ENCODE data around the gene RCSD1. TPM values are rescaled to one million over a fixed set of nuclear protein-coding genes. Genes with fewer than 3 reads are reported as not detected.

The RCSD1 gene
- total RNA-seq, 2 experiments from 2014 or later = 131 to 133 TPM

GRCh38 chr1:167625040-167625823 is 4.8 kb upstream of the RCSD1 start:
- Mint-ChIP-seq H3K27me3 (no peaks in the 10 kb centered on the region), H3K36me3 (peaks cover 20% of the 10 kb centered on the region), H3K4me1 (peaks cover 55% of the 10 kb centered on the region), H3K27ac (peak overlapping the region; percentile 26), H3K9me3 (peaks cover 6% of the 10 kb centered on the region), H3K4me3 (no peak overlapping the region)
- no peak for ATAC-seq (ENCODE audit: low read depth)
- no peak for DNase-seq
- POLR2A ChIA-PET = interaction anchor here (7.4 kb wide), 1 partner anchor 8 kb away, joined by 92 read pairs; no protein-coding TSS in a partner anchor

- peak; percentile 12 for ATAC-seq (ENCODE audit: low read depth)
These were observed 2.5 kb upstream of the RCSD1 start for GRCh38 chr1:167627615-167627864.

DNA sequence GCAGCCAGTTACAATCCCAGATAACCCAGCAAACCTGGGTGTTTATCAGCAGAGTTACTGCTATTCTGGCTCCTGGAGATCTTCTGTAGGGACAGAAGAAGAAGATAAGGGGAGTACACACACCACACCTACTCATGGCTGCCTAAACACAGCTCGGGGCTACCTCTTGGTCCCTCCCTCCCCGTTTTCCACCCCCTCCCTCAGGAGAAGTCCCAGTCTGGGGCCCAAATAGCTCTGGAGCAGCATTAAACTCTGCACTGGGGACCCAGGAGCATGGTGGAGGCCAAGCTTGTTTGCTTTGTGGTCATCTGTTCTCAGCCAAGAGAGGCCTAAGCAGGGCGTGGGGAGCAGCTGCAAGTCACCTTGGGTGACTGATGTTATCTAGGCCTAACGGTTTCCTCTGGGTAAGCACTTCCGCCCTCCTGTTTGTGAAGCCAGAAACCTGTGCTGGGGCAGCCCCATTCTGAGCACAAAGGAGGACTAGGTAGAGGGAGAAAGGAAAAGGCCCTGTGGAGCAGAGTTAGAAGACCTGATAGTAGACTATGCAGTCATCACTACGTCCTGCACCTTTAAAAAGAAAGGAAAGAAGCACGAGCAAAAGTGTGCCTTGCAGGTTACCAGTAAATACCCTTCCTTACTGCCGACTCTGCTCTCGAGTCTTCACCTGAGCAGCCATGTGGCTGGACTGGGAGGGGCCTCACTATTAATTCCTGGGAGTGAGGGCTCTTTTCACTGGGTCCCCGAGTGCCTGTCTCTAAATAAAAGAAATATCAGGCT is 2.0 kb upstream of the RCSD1 start:
- Mint-ChIP-seq H3K4me1 (peaks cover 48% of the 10 kb centered on the region), H3K36me3 (peaks cover 33% of the 10 kb centered on the region)

More at GRCh38 chr1:167627615-167627864, 2.5 kb upstream of the RCSD1 start:
- no peak for DNase-seq
- POLR2A ChIA-PET = interaction anchor here (0.8 to 8.0 kb wide), 6 partner anchors 10 to 407 kb away, joined by 3 to 92 read pairs (median 6); partner anchors contain the start of gene POU2F1
- peaks cover 48% of the 10 kb centered on the region for H3K4me1 Mint-ChIP-seq
- peaks cover 30% of the 10 kb centered on the region for H3K36me3 Mint-ChIP-seq
- H3K27ac Mint-ChIP-seq = peak overlapping the region; percentile 93
- no peaks in the 10 kb centered on the region for H3K27me3 Mint-ChIP-seq
- H3K9me3 Mint-ChIP-seq = peaks cover 6% of the 10 kb centered on the region
- peak overlapping the region; percentile 88 for H3K4me3 Mint-ChIP-seq

GRCh38 chr1:167628741-167629515 is 1.1 kb upstream of the RCSD1 start:
- POLR2A ChIA-PET = interaction anchor here (0.5 to 8.0 kb wide), 5 partner anchors 9 to 357 kb away, joined by 3 to 92 read pairs (median 5); partner anchors contain the start of gene DCAF6
- H3K9me3 Mint-ChIP-seq = peaks cover 6% of the 10 kb centered on the region
- peak; percentile 49 for DNase-seq
- H3K4me3 Mint-ChIP-seq = peak overlapping the region; percentile 88
- peaks cover 37% of the 10 kb centered on the region for H3K36me3 Mint-ChIP-seq
- H3K27me3 Mint-ChIP-seq = no peaks in the 10 kb centered on the region
- no peak for ATAC-seq (ENCODE audit: low read depth)
- H3K27ac Mint-ChIP-seq = peak overlapping the region; percentile 93
- H3K4me1 Mint-ChIP-seq = peaks cover 51% of the 10 kb centered on the region

More for the DNA sequence above, 2.0 kb upstream of the RCSD1 start:
- Mint-ChIP-seq H3K9me3 (peaks cover 6% of the 10 kb centered on the region), H3K27me3 (no peaks in the 10 kb centered on the region), H3K4me3 (peak overlapping the region; percentile 88), H3K27ac (peak overlapping the region; percentile 93)
- POLR2A ChIA-PET = interaction anchor here (0.8 to 8.0 kb wide), 7 partner anchors 9 to 408 kb away, joined by 3 to 92 read pairs (median 5); partner anchors contain the start of genes DCAF6 and POU2F1
- DNase-seq = peak; percentile 74
- ATAC-seq (ENCODE audit: low read depth) = peak; percentile 81

DNA sequence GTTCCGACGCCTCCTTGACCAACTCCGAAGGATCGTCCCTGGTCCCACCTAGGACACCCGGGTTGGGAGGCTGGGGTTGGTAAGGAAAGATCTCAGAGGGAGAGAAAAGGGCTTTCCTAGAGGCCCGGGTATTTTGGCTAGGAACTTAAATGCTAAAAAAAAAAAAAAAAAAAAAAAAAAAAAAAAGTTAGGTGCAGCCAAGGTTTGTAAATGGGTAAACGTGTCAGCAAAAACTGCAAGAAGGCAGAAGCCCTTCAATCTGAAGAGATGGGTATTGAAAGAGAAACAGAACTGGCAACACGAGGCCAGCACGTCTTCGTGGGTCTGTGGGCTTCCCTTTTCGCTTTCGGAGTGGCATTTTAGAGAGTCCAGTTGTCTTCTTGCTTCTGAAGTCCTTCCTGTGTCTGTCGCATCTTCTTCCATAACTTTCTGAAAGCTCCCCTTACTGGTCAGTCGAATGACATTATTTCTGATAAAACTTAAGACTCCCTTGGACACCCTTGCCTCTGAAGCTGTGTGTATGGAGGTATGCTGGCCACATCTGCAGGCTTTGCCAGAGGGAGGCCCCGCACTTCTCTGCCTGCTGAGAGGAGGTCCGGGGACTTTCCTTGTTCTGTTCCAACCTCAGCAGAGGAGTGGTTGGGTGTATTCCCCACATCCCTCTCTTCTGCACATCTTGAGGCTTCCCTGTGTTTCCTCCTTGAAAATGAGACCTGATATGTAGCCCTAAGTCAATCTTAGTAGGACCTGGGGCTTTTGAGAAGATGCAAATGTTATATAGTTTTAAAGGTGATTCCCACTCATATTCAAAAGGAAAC is 745 bp downstream of the RCSD1 start:
- H3K27ac Mint-ChIP-seq = peak overlapping the region; percentile 98
- peak overlapping the region; percentile 99 for H3K4me3 Mint-ChIP-seq
- H3K9me3 Mint-ChIP-seq = peaks cover 2% of the 10 kb centered on the region
- peaks cover 52% of the 10 kb centered on the region for H3K4me1 Mint-ChIP-seq
- POLR2A ChIA-PET = interaction anchor here (1.1 to 8.0 kb wide), 6 partner anchors 10 to 305 kb away, joined by 3 to 92 read pairs (median 12); no protein-coding TSS in a partner anchor
- peaks cover 35% of the 10 kb centered on the region for H3K36me3 Mint-ChIP-seq
- DNase-seq = no peak
- no peaks in the 10 kb centered on the region for H3K27me3 Mint-ChIP-seq
- ATAC-seq (ENCODE audit: low read depth) = no peak

- POLR2A ChIA-PET = interaction anchor here (0.9 to 8.0 kb wide), 8 partner anchors 9 to 304 kb away, joined by 3 to 92 read pairs (median 6); no protein-coding TSS in a partner anchor
- no peak for DNase-seq
- peaks cover 52% of the 10 kb centered on the region for H3K4me1 Mint-ChIP-seq
- ATAC-seq (ENCODE audit: low read depth) = no peak
- H3K27ac Mint-ChIP-seq = peak overlapping the region; percentile 98
- H3K4me3 Mint-ChIP-seq = peak overlapping the region; percentile 99
- H3K9me3 Mint-ChIP-seq = no peaks in the 10 kb centered on the region
- H3K27me3 Mint-ChIP-seq = no peaks in the 10 kb centered on the region
- peaks cover 32% of the 10 kb centered on the region for H3K36me3 Mint-ChIP-seq
These were observed 1.4 kb downstream of the RCSD1 start for GRCh38 chr1:167631386-167631935.

DNA sequence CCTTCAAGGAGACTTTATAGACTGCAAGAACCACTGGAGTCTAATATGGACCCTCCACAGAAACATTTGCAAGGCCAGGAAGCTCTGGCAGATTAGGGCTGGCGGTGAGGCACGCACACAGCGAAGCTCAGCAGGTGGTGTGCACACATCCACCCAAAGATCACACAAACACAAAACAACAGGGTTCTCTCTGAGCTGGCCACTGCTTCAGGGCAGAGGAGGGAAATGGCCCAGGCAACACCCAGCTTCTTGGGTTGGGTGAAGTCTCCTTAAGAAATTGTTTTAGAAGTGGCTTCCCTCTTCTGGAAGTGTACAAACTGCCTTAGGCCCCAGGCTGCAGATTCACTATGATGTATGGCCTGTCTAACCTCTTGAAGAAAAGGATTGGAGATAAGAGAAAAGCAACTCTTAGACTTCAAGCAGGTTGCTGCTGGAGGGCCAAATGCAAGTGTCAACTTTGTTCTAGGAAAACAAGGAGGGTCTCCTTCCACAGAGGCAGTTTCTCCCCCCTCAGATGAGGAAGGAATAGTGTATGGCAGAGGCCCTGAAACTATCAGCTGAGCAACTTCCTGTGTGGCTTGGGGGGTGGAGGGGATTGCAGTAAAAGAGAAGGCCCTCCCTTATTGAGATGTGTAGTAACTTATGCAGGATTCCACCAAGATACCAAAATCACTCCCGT is 2.0 kb downstream of the RCSD1 start:
- no peaks in the 10 kb centered on the region for H3K9me3 Mint-ChIP-seq
- H3K27me3 Mint-ChIP-seq = no peaks in the 10 kb centered on the region
- POLR2A ChIA-PET = interaction anchor here (0.9 to 8.0 kb wide), 9 partner anchors 9 to 304 kb away, joined by 3 to 92 read pairs (median 7); no protein-coding TSS in a partner anchor
- DNase-seq = peak; percentile 56
- H3K4me1 Mint-ChIP-seq = peaks cover 57% of the 10 kb centered on the region
- H3K36me3 Mint-ChIP-seq = peaks cover 32% of the 10 kb centered on the region
- peak overlapping the region; percentile 99 for H3K4me3 Mint-ChIP-seq
- H3K27ac Mint-ChIP-seq = peak overlapping the region; percentile 98
- peak; percentile 28 for ATAC-seq (ENCODE audit: low read depth)

DNA sequence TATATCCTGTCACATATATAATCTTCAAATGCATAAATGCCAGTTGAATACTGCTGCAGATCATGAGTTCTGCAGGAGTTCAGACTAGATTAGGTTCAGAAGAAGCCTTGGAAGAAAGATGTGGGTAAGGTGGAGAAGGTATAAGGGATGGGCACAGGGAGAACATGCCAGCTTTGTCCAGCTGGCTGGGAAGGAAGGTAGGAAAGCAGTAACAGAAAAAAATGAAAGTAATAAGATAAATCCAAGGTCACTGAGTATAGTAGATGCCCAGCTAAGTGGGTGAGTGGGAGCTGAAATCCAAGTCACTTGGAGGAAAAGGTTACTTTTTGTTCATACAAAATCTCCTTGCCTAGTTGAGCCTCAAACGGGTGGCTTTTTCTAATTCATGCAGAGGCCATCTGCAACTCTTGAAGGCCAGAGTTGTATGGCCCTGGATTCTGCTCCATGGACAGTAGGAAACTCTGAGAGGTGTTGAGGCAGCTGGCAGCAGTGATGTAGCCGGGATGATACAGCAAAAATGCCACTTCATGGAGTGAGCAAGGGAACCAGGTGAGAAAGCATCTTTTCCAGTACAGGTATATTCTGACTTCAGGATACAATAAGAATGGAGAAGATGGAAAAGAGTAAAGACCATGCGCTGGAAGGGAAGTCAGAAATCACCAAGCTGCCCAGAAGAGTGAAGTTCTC is 3.4 kb downstream of the RCSD1 start:
- H3K9me3 Mint-ChIP-seq = no peaks in the 10 kb centered on the region
- DNase-seq = no peak
- peak overlapping the region; percentile 99 for H3K4me3 Mint-ChIP-seq
- POLR2A ChIA-PET = interaction anchor here (0.7 to 8.0 kb wide), 4 partner anchors 11 to 78 kb away, joined by 3 to 79 read pairs (median 6); no protein-coding TSS in a partner anchor
- H3K36me3 Mint-ChIP-seq = peaks cover 40% of the 10 kb centered on the region
- H3K4me1 Mint-ChIP-seq = peaks cover 60% of the 10 kb centered on the region
- ATAC-seq (ENCODE audit: low read depth) = no peak
- peak overlapping the region; percentile 98 for H3K27ac Mint-ChIP-seq
- H3K27me3 Mint-ChIP-seq = no peaks in the 10 kb centered on the region

DNA sequence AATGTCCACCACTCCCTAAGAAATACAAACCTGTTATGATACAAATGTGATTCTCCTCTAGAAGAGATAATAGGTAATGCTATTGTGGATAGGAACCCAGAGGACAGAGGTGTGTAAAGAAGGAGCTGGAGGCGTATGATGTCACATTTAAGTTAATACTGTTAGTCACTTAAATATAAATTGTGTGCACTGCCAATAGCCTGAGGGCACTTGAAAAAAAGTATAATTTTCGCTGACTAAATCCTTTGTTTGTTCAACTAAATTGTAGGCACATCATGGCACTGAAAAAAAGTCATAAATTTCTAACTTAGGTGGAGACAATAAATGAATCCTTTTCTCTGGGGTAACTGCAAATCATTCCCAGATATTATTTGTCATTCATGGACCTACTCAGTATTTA is 4.4 kb downstream of the RCSD1 start:
- Mint-ChIP-seq H3K27ac (peak overlapping the region; percentile 98), H3K9me3 (no peaks in the 10 kb centered on the region), H3K27me3 (no peaks in the 10 kb centered on the region), H3K36me3 (peaks cover 45% of the 10 kb centered on the region), H3K4me1 (peaks cover 59% of the 10 kb centered on the region), H3K4me3 (peak overlapping the region; percentile 99)
- POLR2A ChIA-PET = interaction anchor here (0.8 to 5.0 kb wide), 3 partner anchors 12 to 33 kb away, joined by 3 to 42 read pairs (median 4); no protein-coding TSS in a partner anchor
- ATAC-seq (ENCODE audit: low read depth) (no peak), DNase-seq (no peak)

DNA sequence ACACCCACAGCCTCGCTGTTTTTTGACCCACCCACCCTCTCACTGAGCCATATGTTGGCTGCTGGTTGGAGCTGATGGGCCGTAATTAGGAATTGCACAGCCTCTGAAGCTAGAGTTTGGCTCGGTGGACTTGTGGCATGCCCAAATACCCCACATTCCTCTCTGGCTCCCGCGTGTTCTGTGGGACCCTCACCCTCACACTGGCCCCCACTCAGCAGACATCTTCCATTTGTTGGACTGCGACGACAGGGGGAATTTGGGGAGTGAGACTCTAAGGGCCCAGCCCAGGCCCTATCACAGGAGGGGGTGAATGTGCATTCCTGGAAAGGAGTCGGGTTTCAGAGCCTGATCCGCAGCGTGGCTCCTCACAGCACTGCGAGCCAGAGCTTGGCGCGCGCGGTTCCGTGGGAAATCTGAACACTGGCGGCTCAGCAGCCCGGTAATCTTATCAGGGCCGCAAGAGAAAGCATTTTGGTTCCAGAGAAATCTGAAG is 5.2 kb downstream of the RCSD1 start:
- Mint-ChIP-seq H3K36me3 (peaks cover 44% of the 10 kb centered on the region), H3K9me3 (no peaks in the 10 kb centered on the region), H3K4me1 (peaks cover 57% of the 10 kb centered on the region), H3K4me3 (no peak overlapping the region), H3K27me3 (no peaks in the 10 kb centered on the region), H3K27ac (no peak overlapping the region)
- DNase-seq = no peak
- POLR2A ChIA-PET = interaction anchor here (0.8 to 5.0 kb wide), 4 partner anchors 11 to 82 kb away, joined by 3 to 42 read pairs (median 4); partner anchors contain the start of gene CREG1
- no peak for ATAC-seq (ENCODE audit: low read depth)

DNA sequence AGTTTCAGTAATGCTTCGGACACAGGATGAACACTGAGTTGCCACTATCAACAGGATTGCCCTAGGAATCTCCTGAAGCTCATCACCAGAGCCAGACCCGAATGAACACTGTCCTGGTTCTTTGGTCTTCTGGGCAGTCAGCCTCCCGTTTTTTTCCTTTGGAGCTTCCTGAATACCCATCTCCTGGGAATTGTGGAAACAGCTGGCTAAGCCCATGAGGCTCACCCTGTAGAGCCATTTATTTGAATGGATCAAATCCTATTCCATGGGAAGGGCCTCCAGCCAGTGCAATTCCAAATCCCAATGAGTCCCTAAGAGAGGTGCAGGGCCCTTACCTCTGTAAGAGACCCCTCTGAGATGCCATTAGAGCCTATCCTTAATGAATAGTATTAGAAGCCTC is 5.9 kb downstream of the RCSD1 start:
- Mint-ChIP-seq H3K27me3 (no peaks in the 10 kb centered on the region), H3K4me1 (peaks cover 62% of the 10 kb centered on the region), H3K4me3 (peak overlapping the region; percentile 66), H3K9me3 (no peaks in the 10 kb centered on the region), H3K36me3 (peaks cover 44% of the 10 kb centered on the region), H3K27ac (peak overlapping the region; percentile 84)
- DNase-seq = no peak
- POLR2A ChIA-PET = interaction anchor here (1.4 to 5.0 kb wide), 3 partner anchors 31 to 83 kb away, joined by 3 to 42 read pairs (median 5); partner anchors contain the start of gene CREG1
- ATAC-seq (ENCODE audit: low read depth) = no peak

Data from activated naive CD8-positive, alpha-beta T cell treated with anti-CD3 and anti-CD28 coated beads, Interleukin-2, amount 10 ng/mL, durations not matched to agents 7 days and 5 days (primary cell).